Endothelial cell of umbilical vein (primary cell): Measurements from ENCODE around the gene COL4A2. TPM values are rescaled to one million over a fixed set of nuclear protein-coding genes. Genes with fewer than 3 reads are reported as not detected.

Experiments used
- BruUV-seq: library from RNA; stranded (reverse); fragments of 400-500 nt; replicated peaks from 2 replicates; lab custom pipeline; 2021; lab: Mats Ljungman, UMichigan
- CTCF ChIA-PET: fragments of 300-600, 350-600 bp; sonication (Branson Sonifier 250); formaldehyde crosslinking; loops from one replicate; lab custom pipeline; 2021; ENCODE audit warnings: antibody characterized with exemption, inconsistent platforms; lab: Charles Lee
- POLR2A ChIA-PET: fragments of 300-600, 350-600 bp; sonication (Branson Sonifier 250); formaldehyde crosslinking; loops from one replicate; lab custom pipeline; 2021; ENCODE audit warnings: antibody characterized with exemption, inconsistent platforms; lab: Charles Lee
- DNase-seq: peaks from one replicate; pipeline ENCODE4 v3.0.0-alpha.2; 2011; ENCODE audit warnings: low read depth, low spot score
- FAIRE-seq: peaks from 2 replicates; lab custom pipeline; 2011; peaks lifted over from hg19 to GRCh38; lab: Jason Lieb, UNC
- H2AFZ ChIP-seq: 2 replicates; pipeline ENCODE4 v1.6.0; 2012; ENCODE audit warnings: low read depth, low read length, control low read depth, inconsistent platforms
- H3K27ac ChIP-seq: 2 replicates; pipeline ENCODE4 v1.5.1; 2011; ENCODE audit warnings: low read depth, mild to moderate bottlenecking, control low read depth, low read length, moderate library complexity; ENCODE audit not compliant: insufficient read depth
- H3K27me3 ChIP-seq, 2 experiments: 2 replicates each; pipeline versions ENCODE4 v1.6.0 to v1.6.1; 2011; ENCODE audit warnings: low read length in 2 of 2, mixed read lengths in 1 of 2; ENCODE audit not compliant: control insufficient read depth in 2 of 2, insufficient read depth in 2 of 2
- H3K36me3 ChIP-seq, 2 experiments: 2 replicates in 1 of 2; 3 replicates in 1 of 2; pipeline ENCODE4 v1.5.1; 2011; ENCODE audit warnings: low read length in 2 of 2, mild to moderate bottlenecking in 1 of 2, moderate library complexity in 1 of 2; ENCODE audit not compliant: control insufficient read depth in 2 of 2, insufficient read depth in 2 of 2; ENCODE audit errors: extremely low read depth in 1 of 2
- H3K4me1 ChIP-seq: 3 replicates; pipeline ENCODE4 v1.5.1; 2011; ENCODE audit warnings: mild to moderate bottlenecking, low read length; ENCODE audit not compliant: control insufficient read depth, insufficient read depth; ENCODE audit errors: extremely low read depth
- H3K4me2 ChIP-seq: 2 replicates; pipeline ENCODE4 v1.6.1; 2011; ENCODE audit warnings: low read length, control low read depth, mixed read lengths; ENCODE audit not compliant: insufficient read depth
- H3K4me3 ChIP-seq, 3 experiments: fragments of 200-600 bp in 1 of 3; sonication (generic), shearing (Covaris generic) in 1 of 3; replicated peaks in 1 of 3; 2 replicates each; pipeline ENCODE4 v1.5.1; 2011 to 2016; ENCODE audit warnings: control low read depth in 3 of 3, low read length in 3 of 3, mild to moderate bottlenecking in 2 of 3, inconsistent platforms in 1 of 3, low read depth in 1 of 3, moderate library complexity in 1 of 3; ENCODE audit not compliant: insufficient read depth in 1 of 3
- H3K79me2 ChIP-seq: 2 replicates; pipeline ENCODE4 v1.6.0; 2012; ENCODE audit warnings: low read length, inconsistent platforms; ENCODE audit not compliant: control insufficient read depth, insufficient read depth
- H3K9ac ChIP-seq: replicated peaks from 2 replicates; pipeline ENCODE3; 2011; ENCODE audit warnings: low read length, control low read depth; ENCODE audit not compliant: insufficient read depth; ENCODE audit errors: extremely low read depth
- H3K9me1 ChIP-seq: replicated peaks from 3 replicates; pipeline ENCODE4 v1.6.0; 2011; ENCODE audit warnings: mild to moderate bottlenecking, low read length; ENCODE audit not compliant: control insufficient read depth, insufficient read depth; ENCODE audit errors: extremely low read depth
- H3K9me3 ChIP-seq: replicated peaks from 2 replicates; pipeline ENCODE4 v1.5.1; 2012; ENCODE audit warnings: low read length, inconsistent platforms; ENCODE audit not compliant: control insufficient read depth, insufficient read depth
- H4K20me1 ChIP-seq: replicated peaks from 2 replicates; pipeline ENCODE3; 2011; ENCODE audit warnings: mild to moderate bottlenecking, low read length; ENCODE audit not compliant: control insufficient read depth, insufficient read depth; ENCODE audit errors: extremely low read depth
- CTCF ChIP-seq, 2 donors: IDR thresholded peaks; 1 replicate in 1 of 2; 2 replicates in 1 of 2; pipeline ENCODE4 v1.5.1; 2011; ENCODE audit warnings: low read length in 2 of 2, mild to moderate bottlenecking in 2 of 2, moderate library complexity in 2 of 2, control low read depth in 1 of 2, inconsistent platforms in 1 of 2, low read depth in 1 of 2; ENCODE audit not compliant: insufficient read depth in 1 of 2; ENCODE audit errors: extremely low read depth in 1 of 2
- EZH2 ChIP-seq: IDR thresholded peaks from 2 replicates; pipeline ENCODE4 v1.6.1; 2012; ENCODE audit warnings: borderline replicate concordance, low read depth, mild to moderate bottlenecking, moderate library complexity, low read length, inconsistent platforms; ENCODE audit not compliant: severe bottlenecking
- FOS ChIP-seq: IDR thresholded peaks from 2 replicates; pipeline ENCODE4 v1.6.1; 2011; ENCODE audit warnings: mild to moderate bottlenecking, low read length, moderate library complexity, borderline replicate concordance; ENCODE audit not compliant: insufficient read depth
- GATA2 ChIP-seq: IDR thresholded peaks from 2 replicates; pipeline ENCODE4 v1.7.0; 2011; ENCODE audit warnings: low read depth, mild to moderate bottlenecking, moderate library complexity, mixed read lengths, low read length; ENCODE audit not compliant: insufficient read length, insufficient read depth
- JUN ChIP-seq: IDR thresholded peaks from 2 replicates; pipeline ENCODE4 v1.6.1; 2011; ENCODE audit warnings: borderline replicate concordance, low read depth; ENCODE audit not compliant: insufficient read length, insufficient read depth
- MYC ChIP-seq: IDR thresholded peaks from one replicate; pipeline ENCODE4 v1.6.1; 2011; ENCODE audit warnings: mild to moderate bottlenecking, low read depth, low read length
- POLR2A ChIP-seq: IDR thresholded peaks from 2 replicates; pipeline ENCODE4 v1.6.1; 2012; ENCODE audit warnings: low read depth, mild to moderate bottlenecking, control low read depth, low read length
- POLR2AphosphoS5 ChIP-seq: IDR thresholded peaks from 2 replicates; pipeline ENCODE4 v1.6.1; 2012; ENCODE audit warnings: low read depth, mild to moderate bottlenecking, control low read depth, low read length, moderate library complexity; ENCODE audit not compliant: insufficient read depth
- dilution Hi-C: fragments of 300-500 bp; cut with MboI; formaldehyde crosslinking; loops from one replicate; pipeline ENCODE4 v1.15.0; 2019; ENCODE audit warnings: low sequenced_read_pairs; ENCODE audit not compliant: extremely low pct_ligation_motif_present
- intact Hi-C: fragments of 100-400 bp; cut with micrococcal nuclease; formaldehyde crosslinking; loops from one replicate; pipeline ENCODE4 v1.10.0; 2022
- polyA plus RNA-seq, 4 experiments: library from polyadenylated mRNA; depleted of rRNA in 3 of 4; stranded (reverse) in 3 of 4; unstranded in 1 of 4; fragments of >200 nt; gene quantifications; 2 replicates each; pipeline versions ENCODE4 v1.2.1 to v1.2.3, GENCODE V29; 2011 to 2012; ENCODE audit warnings: missing spikeins in 1 of 4
- total RNA-seq: library from RNA; stranded (reverse); gene quantifications from 2 replicates; pipeline ENCODE4 v1.2.3, GENCODE V29; 2021
- TF ChIP-seq, protein P1 (sequence below): IDR thresholded peaks from 2 replicates; pipeline ENCODE4 v1.6.1; 2011; ENCODE audit not compliant: insufficient read depth, insufficient read length

COL4A2 gene
- total and polyA plus RNA-seq, 2 donors (not counting 3 experiments of a cell fraction or from before 2014, with no cell fraction given), result 792 to 940 TPM

DNA sequence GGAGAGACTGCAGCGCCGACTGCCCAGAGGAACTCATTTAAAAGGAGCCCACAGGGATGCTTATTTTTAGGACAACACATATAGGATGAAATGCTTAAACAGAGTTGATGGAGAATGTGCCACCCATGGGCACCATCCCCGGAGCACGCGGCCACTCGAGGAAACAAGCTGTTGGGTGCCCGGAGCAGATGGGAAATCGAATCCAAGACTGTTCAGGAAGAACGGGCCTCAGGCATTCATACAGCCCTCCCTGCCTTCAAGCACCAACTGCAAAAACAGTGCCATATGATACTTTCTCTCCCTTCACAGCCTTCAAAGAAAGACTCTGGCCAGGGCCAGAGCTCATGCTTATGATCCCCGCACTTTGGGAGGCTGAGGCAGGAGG is 214.2 kb downstream of the COL4A2 start:
- Histone ChIP-seq H3K27me3 (no peaks in the 10 kb centered on the region), H3K36me3 (no peaks in the 10 kb centered on the region), H2AFZ (no peak overlapping the region), H3K9me3 (no peaks in the 10 kb centered on the region), H3K79me2 (no peaks in the 10 kb centered on the region), H4K20me1 (no peaks in the 10 kb centered on the region), H3K27ac (no peak overlapping the region), H3K4me1 (no peaks in the 10 kb centered on the region), H3K4me2 (no peak overlapping the region), H3K9me1 (no peaks in the 10 kb centered on the region), H3K4me3 (no peak overlapping the region), H3K9ac (no peak overlapping the region)
- TF ChIP-seq FOS (no peak), GATA2 (no peak), MYC (no peak), POLR2A (no peak), POLR2AphosphoS5 (no peak), CTCF (IDR thresholded peaks at IDR 0.05; ENCODE audit: extremely low read depth in 1 of 2, insufficient read depth in 1 of 2, low read depth in 1 of 2, low read length in 2 of 2) (no peak), EZH2 (no peak), JUN (no peak)
- TF ChIP-seq, protein P1, sequence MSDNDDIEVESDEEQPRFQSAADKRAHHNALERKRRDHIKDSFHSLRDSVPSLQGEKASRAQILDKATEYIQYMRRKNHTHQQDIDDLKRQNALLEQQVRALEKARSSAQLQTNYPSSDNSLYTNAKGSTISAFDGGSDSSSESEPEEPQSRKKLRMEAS, result no peak
- ChIA-PET CTCF (interaction anchor here (0.7 to 1.0 kb wide), 2 partner anchors 41 to 65 kb away, joined by 3 read pairs; partner anchors contain the start of gene RAB20), POLR2A (interaction anchor here (0.7 kb wide), 1 partner anchor 78 kb away, joined by 6 read pairs; no protein-coding TSS in a partner anchor)
- DNase-seq (no peak), FAIRE-seq (no peak)
- intact Hi-C loops, result no loop called here
- dilution Hi-C loops, result no loop called here
- no TSS peak for BruUV-seq
